ENCODE data around the gene NOVA2.

- TF ChIP-seq POLR2A (IDR thresholded peaks at IDR 0.05; ENCODE audit: low read depth, low read length) (no peak), POLR2AphosphoS5 (IDR thresholded peaks at IDR 0.05; ENCODE audit: low read depth, low read length) (no peak), TAF1 (IDR thresholded peaks at IDR 0.05; ENCODE audit: low read depth, low read length) (no peak)
Measured at GRCh38 chr19:45955905-45956608, 17.6 kb downstream of the NOVA2 start.
